Kidney (tissue), 14 donors: Measurements from ENCODE around the gene IL18R1. TPM values are rescaled to one million over a fixed set of nuclear protein-coding genes. Genes with fewer than 3 reads are reported as not detected.
A peak's percentile ranks its signal among the peaks of the same experiment; 100 is the strongest.
"Not testable (repeated sequence)": the region's sequence is repeated elsewhere in the genome, so short reads cannot be mapped to it uniquely, and the experiment has no call there.

Experiments
- DNase-seq, 5 donors: peaks; one replicate each; pipeline ENCODE4 v3.0.0-alpha.2; 2013 to 2020
- FAIRE-seq: peaks from 2 replicates; lab custom pipeline; 2012; peaks lifted over from hg19 to GRCh38; lab: Jason Lieb, UNC
- H3K27ac ChIP-seq, 2 donors: one replicate each; pipeline ENCODE4 v1.7.0; 2013; ENCODE audit warnings: low read depth in 2 of 2, low read length in 2 of 2, inconsistent platforms in 1 of 2
- H3K27me3 ChIP-seq: one replicate; pipeline ENCODE4 v1.7.1; 2013; ENCODE audit warnings: low read length, inconsistent platforms; ENCODE audit not compliant: control insufficient read depth, insufficient read depth
- H3K36me3 ChIP-seq, 3 donors: one replicate each; pipeline versions ENCODE4 v1.7.0 to v1.7.1; 2013; ENCODE audit warnings: low read length in 3 of 3, control low read depth in 1 of 3, inconsistent platforms in 1 of 3; ENCODE audit not compliant: insufficient read depth in 3 of 3, control insufficient read depth in 2 of 3
- H3K4me1 ChIP-seq, 3 donors: one replicate each; pipeline versions ENCODE4 v1.7.0 to v1.7.1; 2013; ENCODE audit warnings: low read length in 3 of 3, inconsistent platforms in 1 of 3, low read depth in 1 of 3; ENCODE audit not compliant: control insufficient read depth in 2 of 3, insufficient read depth in 2 of 3
- H3K4me3 ChIP-seq, 3 donors: one replicate each; pipeline versions ENCODE4 v1.7.0 to v1.8.1; 2013; ENCODE audit warnings: low read length in 3 of 3, control low read depth in 1 of 3, inconsistent platforms in 1 of 3
- H3K9ac ChIP-seq, 3 donors: one replicate each; pipeline versions ENCODE4 v1.7.0 to v1.7.1; 2013; ENCODE audit warnings: low read length in 3 of 3, control low read depth in 1 of 3, inconsistent platforms in 1 of 3
- H3K9me3 ChIP-seq, 3 donors: one replicate each; pipeline versions ENCODE4 v1.7.0 to v1.7.1; 2013; ENCODE audit warnings: low read length in 3 of 3, control low read depth in 1 of 3, inconsistent platforms in 1 of 3; ENCODE audit not compliant: control insufficient read depth in 2 of 3, insufficient read depth in 1 of 3
- intact Hi-C: fragments of 100-400 bp; cut with DNase I; formaldehyde crosslinking; loops from one replicate; pipeline ENCODE4 v1.11.1; 2022
- polyA plus RNA-seq: library from polyadenylated mRNA; stranded (reverse); fragments of 350-450 nt; fragmentation: Illumina TruSeq; extraction: RNeasy Lipid Tissue Mini Kit (QIAGEN cat#74804); gene quantifications from one replicate; pipeline ENCODE4 v1.2.3, GENCODE V29; 2014; ENCODE audit warnings: low read depth, low replicate concordance; ENCODE audit not compliant: insufficient read depth
- total RNA-seq: library from RNA; stranded (reverse); fragmentation: NEBNext Ultra II Directional; extraction: Animal tissue kit (Norgen Biotek cat#: 25700); gene quantifications from one replicate; pipeline ENCODE4 v1.2.1, GENCODE V29; 2021
- TF ChIP-seq, protein P1 (sequence below): IDR thresholded peaks from 3 replicates; pipeline ENCODE4 v1.5.1; 2012; ENCODE audit warnings: mild to moderate bottlenecking, moderate library complexity, borderline replicate concordance; ENCODE audit not compliant: insufficient read depth; ENCODE audit errors: extremely low read depth
- donor health status: control.
- donor health status: control.
- donor health status: control.
- donor health status: control.
- donor health status: control.
- donor health status: DM: yes; HTN: yes; CAD: no.
- donor health status: Normal renal cell carcinoma (clear cell type).

Gene IL18R1
- total and polyA plus RNA-seq, 2 donors from 2014 or later: 3.6 to 14.9 TPM

DNA sequence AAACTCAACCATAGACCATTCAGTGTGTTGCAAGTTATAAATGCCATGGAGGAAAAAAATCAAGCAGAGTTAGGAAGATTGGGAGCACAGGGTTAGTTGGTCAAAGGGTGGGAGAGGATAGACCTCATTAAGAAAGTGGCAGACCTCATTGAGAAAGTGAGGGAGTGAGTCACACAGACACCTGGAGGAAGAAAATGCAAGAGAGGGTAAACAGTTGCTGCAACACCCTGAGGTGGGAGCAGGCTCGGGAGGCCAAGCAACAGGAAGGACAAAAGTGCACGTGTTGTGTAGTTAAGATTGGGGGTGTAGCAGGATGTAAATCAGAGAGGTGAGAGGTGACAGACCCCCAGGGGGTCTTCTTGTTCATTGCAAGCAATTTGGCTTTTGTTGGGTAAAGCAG, 37.9 kb upstream of the IL18R1 start:
- H3K9ac ChIP-seq: no peak overlapping the region
- no peaks in the 10 kb centered on the region for H3K9me3 ChIP-seq
- no peaks in the 10 kb centered on the region for H3K27me3 ChIP-seq
- no peaks in the 10 kb centered on the region for H3K36me3 ChIP-seq
- no peak overlapping the region for H3K4me3 ChIP-seq
- DNase-seq: no peak
- TF ChIP-seq, protein P1, sequence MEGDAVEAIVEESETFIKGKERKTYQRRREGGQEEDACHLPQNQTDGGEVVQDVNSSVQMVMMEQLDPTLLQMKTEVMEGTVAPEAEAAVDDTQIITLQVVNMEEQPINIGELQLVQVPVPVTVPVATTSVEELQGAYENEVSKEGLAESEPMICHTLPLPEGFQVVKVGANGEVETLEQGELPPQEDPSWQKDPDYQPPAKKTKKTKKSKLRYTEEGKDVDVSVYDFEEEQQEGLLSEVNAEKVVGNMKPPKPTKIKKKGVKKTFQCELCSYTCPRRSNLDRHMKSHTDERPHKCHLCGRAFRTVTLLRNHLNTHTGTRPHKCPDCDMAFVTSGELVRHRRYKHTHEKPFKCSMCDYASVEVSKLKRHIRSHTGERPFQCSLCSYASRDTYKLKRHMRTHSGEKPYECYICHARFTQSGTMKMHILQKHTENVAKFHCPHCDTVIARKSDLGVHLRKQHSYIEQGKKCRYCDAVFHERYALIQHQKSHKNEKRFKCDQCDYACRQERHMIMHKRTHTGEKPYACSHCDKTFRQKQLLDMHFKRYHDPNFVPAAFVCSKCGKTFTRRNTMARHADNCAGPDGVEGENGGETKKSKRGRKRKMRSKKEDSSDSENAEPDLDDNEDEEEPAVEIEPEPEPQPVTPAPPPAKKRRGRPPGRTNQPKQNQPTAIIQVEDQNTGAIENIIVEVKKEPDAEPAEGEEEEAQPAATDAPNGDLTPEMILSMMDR: no peak
- no peak overlapping the region for H3K27ac ChIP-seq
- FAIRE-seq: no peak
- no peaks in the 10 kb centered on the region for H3K4me1 ChIP-seq
- intact Hi-C loops: no loop called here

DNA sequence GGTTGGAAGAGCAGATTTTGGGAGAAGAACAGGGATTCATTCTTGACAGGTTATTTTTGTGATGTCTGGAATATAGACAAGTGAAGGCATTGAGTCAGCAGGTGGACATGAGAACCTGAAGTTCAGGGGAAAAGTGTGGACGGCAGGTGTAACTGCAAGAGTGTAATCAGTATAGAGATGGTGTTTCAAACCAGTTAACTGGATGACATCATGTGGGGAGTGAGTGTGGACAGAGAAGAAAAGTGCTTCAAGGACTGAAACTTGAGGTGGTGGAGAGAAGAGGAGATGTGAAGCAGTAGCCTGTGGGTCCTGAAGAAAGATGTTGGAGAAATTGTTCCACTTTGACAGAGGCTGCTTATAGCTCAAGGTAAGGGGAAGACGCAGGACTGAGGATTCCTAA, 37.2 kb upstream of the IL18R1 start:
- H3K9me3 ChIP-seq: no peaks in the 10 kb centered on the region
- no peaks in the 10 kb centered on the region for H3K4me1 ChIP-seq
- TF ChIP-seq, protein P1: no peak
- H3K4me3 ChIP-seq: no peak overlapping the region
- DNase-seq (no peak), FAIRE-seq (no peak)
- no peak overlapping the region for H3K9ac ChIP-seq
- no peak overlapping the region for H3K27ac ChIP-seq
- intact Hi-C loops: no loop called here
- no peaks in the 10 kb centered on the region for H3K36me3 ChIP-seq
- H3K27me3 ChIP-seq: no peaks in the 10 kb centered on the region

DNA sequence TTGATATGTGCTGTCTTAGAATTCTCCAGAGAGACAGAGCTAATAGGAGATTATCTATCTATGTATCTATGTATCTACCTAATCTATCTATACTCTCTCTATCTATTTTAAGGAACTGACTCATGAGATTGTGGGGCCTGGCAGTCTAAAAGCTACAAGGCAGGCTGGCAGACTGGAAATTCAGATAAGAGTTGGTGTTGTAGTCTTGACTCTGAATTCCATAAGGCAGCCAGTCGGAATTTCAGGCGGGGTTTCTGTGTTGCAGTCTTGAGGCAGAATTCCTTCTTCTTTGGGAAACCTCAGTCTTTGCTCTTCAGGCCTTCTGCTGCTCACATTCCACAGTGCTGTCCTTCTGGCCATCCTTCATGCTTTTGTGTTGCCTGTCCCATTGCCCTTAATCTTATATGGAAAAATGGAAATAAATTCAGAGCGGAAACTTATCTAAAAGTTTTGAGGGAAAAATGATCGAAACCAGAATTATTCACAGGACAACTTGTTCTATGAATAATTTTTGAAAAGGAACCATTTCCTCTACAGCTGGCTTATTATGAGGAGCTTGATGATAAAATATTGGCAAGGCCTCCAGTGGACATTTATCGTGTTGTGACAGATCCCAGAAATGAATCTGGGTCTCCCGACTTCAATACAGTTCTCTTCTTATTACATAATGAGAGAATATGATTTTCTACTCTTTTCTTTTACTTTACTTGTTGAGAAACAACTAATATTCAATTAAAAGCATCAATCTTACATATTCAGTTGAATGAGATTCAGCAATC, 33.5 kb upstream of the IL18R1 start:
- no peak for DNase-seq
- no peaks in the 10 kb centered on the region for H3K36me3 ChIP-seq
- TF ChIP-seq, protein P1: no peak
- no peaks in the 10 kb centered on the region for H3K9me3 ChIP-seq
- no peak overlapping the region for H3K9ac ChIP-seq
- peak overlapping the region in 1 of 2 donors; percentile 20 for H3K27ac ChIP-seq
- no peak overlapping the region for H3K4me3 ChIP-seq
- no peaks in the 10 kb centered on the region for H3K27me3 ChIP-seq
- FAIRE-seq: no peak
- no peaks in the 10 kb centered on the region for H3K4me1 ChIP-seq
- intact Hi-C loops: no loop called here

DNA sequence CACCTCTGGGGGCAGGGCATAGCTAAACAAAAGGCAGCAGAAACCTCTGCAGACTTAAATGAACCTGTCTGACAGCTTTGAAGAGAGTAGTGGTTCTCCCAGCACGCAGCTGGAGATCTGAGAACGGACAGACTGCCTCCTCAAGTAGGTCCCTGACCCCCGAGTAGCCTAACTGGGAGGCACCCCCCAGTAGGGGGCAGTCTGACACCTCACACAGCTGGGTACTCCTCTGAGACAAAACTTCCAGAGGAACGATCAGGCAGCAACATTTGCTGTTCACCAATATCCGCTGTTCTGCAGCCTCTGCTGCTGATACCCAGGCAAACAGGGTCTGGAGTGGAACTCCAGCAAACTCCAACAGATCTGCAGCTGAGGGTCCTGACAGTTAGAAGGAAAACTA, 30.7 kb upstream of the IL18R1 start:
- H3K4me1 ChIP-seq, H3K9me3 ChIP-seq, H3K27me3 ChIP-seq, H3K27ac ChIP-seq, H3K36me3 ChIP-seq, H3K4me3 ChIP-seq, intact Hi-C loops, FAIRE-seq, DNase-seq, H3K9ac ChIP-seq: not testable (repeated sequence)
